GM18951 (cell line): ENCODE results near the gene OR2T1.
"Not testable (repeated sequence)": the region's sequence is repeated elsewhere in the genome, so short reads cannot be mapped to it uniquely, and the experiment has no call there.

Source experiments
- POLR2A ChIP-seq: IDR thresholded peaks from 4 replicates; pipeline ENCODE4 v1.6.1; 2011; ENCODE audit warnings: mild to moderate bottlenecking; ENCODE audit not compliant: insufficient read length, insufficient read depth; ENCODE audit errors: extremely low read depth
- in situ Hi-C: fragments of 300-500 bp; cut with MboI; formaldehyde crosslinking; loops from one replicate; pipeline ENCODE4 v1.12.0; 2022; ENCODE audit warnings: low sequenced_read_pairs, mixed read lengths, inconsistent platforms; ENCODE audit not compliant: unreplicated experiment

OR2T1 gene

DNA sequence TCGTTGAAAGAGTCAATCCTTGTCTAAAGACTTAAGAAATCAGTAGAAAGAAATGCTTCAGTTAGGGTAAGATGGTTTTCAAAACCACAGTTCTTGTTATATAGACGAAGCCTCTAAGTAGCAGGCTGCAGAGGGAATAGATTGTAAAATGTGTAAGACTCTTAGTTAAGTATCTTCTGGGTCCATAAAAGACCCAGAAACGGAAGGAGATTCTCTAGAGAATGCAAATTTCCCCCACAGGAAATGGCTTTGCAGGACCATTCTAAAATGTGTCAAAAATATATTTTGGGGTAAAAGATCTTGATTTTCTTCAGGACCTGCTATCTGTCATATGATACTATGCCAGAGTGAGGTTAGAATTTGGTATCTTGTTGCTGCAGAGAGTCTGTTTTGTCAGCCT lies 13.4 kb downstream of the OR2T1 start:
- no peak for TF ChIP-seq POLR2A
- in situ Hi-C loops = no loop called here

DNA sequence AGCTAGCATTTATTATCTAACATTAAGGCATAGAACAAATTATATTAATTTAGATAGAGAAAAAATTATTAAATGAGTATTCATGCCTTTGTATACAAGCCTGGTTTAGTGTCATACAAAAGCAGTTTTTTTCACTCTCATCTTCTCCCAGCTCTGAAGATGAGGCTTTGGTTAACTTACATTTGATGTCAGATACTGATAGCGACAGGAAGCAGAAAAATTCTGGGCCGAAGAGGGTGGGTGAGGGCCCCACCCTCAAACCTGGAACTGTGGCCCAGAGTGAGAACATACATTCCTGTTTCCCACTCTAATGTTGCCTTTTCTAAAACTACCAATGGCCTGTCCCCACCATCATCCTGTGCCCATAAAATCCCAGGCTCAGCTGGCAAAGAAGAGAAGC lies 15.0 kb downstream of the OR2T1 start:
- TF ChIP-seq POLR2A = no peak

DNA sequence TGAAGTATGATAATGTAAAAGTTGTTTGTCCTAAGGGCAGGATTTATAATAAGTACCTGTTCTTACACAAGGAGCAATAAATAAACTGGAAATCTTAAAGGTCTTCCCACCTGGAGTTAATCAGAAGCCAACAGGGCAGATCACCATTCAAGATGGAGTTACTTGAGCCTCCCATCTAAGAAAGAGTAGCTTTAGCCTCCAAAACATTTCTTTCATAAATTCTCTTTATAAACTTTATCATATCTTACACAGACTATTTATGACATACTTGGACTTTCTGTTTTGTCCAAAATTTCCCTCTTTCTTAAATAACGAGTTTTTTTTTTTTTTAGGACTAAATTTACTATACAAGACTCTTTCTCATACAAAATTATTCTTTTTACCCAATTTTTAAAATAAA lies 18.5 kb downstream of the OR2T1 start:
- TF ChIP-seq POLR2A = no peak
- in situ Hi-C loops = no loop called here

More for the DNA sequence above, 15.0 kb downstream of the OR2T1 start:
- in situ Hi-C loops = no loop called here

DNA sequence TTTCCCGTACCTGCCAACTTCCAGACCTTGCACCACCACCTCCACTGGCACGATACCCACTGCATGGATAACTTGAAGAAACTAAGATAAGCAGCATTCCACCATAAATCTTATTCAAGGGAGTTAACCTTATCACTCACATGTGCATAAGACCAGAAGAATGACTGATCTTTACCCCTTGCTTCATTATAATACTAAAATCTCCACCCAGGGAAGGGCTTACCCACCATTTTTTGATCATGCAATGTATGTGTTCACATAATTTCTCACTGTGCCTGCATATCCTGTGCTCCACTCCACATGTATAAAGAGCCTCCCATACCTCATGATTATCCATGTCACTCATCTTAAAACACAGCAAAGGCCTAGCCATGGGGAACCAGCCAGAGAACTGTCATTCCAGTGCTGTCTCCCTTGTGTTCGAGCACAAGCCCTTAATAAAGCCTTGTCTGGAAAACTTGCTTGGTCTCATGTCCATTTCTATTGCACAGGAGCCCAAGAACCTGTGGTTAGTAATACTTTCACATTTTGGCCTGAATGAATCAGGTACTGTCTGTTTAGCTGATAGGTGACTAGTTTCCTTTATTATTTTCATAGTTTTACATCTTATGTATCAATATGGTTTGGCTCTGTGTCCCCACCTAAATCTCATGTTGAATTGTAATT lies 24.8 kb downstream of the OR2T1 start:
- in situ Hi-C loops = not testable (repeated sequence)

DNA sequence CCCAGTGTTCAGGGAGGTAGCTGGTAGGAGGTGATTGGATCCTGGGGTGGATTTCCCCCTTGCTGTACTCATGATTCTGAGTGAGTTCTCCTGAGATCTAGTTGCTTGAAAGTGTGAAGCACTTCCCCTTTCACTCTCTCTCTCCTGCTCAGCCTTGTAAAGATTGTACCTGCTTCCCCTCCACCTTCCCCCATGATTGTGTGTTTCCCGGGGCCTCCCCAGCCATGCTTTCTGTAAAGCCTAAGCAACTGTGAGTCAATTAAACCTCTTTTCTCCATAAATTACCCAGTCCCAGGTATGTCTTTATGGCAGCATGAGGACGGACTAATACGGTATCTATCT lies 25.3 kb downstream of the OR2T1 start:
- in situ Hi-C loops = not testable (repeated sequence)

DNA sequence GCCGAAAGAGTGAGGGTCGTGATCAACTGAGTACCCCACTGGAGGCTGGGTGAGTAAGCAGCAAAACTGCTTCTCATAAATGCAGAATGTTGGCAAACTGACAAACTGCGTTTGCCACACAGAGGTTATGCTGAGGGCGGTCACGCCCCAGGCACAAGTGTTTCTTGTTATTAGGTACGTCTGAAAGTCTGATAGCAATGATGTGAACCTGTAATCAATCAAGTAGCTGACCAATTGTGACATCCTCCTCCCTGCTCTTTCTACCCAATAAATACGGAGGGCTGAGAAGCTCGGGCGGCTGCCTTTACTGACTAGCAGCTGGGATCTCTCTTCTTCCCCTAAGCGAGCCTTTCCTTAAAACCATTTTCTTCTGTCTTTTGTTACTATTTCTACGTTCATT lies 28.8 kb downstream of the OR2T1 start:
- in situ Hi-C loops = not testable (repeated sequence)

DNA sequence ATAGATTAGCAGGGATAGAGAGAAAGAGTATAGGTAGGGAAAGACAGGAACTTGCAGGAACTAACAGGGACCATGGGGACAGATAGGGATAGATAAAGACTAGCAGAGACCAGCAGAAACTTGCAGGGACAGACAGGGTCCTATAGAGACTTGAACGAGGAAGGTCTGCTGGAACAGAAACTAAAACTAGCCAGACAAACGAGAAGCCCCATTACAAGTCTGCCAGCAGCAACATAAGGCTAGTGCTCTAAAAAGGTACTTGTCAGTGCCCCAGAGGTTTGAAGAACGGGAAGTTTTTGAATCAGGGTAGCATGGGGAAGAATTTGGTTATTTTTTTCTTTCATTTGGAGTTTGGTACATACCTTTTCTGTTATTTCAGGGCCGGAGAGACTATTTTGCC lies 29.4 kb downstream of the OR2T1 start:
- in situ Hi-C loops = not testable (repeated sequence)

DNA sequence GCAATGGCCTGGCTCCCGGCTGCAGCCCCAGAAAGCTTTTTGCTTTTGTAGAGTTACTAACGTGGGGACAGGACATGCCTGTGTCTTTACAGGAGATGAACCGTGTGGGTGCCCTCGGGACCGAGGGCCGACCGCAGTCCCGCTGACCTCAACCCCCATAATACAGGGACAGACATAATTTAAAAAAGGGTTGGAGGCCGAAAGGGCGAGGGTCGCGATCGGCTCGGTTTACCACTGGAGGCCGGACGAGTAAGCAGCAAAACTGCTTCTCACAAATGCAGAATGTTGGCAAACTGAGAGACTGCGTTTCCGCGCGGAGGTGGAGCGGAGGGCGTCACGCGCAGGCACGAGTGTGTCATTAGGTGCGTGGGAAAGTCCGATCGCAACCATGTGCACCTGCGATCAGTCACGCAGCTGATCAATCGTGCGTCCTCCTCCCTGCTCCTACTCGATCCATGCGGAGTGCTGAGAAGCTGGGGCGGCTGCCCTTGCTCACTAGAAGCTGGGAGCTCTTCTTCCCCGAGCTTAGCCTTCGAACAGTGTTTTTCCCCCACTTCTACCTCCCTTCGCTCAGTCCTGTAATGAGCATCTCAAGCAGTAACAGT lies 31.1 kb downstream of the OR2T1 start:
- in situ Hi-C loops = not testable (repeated sequence)

DNA sequence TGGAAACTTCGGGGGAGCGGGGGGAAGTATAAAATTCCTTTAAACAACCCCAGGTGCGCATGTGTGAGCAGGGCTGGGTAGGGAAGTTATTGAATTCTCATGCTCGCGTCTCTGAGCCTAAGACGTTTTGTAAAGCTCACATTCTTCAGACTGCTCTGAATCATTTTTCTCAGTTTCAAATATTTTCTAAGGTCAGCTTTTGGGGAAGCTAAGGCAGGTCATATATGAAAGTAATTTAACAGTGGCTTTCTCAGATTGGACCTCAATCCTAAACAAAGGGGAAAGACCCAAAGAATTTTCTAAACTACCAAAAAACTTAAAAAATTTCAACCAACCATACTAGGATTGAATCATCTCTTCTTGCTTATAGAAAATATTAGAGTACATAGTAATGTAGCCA lies 32.1 kb downstream of the OR2T1 start:
- in situ Hi-C loops = not testable (repeated sequence)

DNA sequence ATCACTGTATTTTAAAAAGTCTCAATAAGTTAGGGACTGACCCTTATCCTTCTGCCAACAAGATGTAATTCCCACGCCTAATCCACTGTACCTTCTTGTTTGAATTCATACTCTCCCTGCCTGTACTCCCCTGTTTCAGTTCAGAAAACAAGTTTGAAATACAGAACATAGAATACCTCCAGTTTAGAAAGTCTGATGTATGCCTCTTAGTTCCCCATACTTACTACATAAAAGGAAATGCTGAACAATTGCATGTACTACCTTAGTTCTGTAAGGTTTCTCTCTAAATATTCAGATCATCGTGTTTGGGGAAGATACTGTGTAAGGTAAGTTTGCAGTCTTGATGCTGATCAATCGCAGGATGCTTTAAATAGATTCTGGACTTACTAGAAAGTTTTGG lies 33.5 kb downstream of the OR2T1 start:
- in situ Hi-C loops = not testable (repeated sequence)

DNA sequence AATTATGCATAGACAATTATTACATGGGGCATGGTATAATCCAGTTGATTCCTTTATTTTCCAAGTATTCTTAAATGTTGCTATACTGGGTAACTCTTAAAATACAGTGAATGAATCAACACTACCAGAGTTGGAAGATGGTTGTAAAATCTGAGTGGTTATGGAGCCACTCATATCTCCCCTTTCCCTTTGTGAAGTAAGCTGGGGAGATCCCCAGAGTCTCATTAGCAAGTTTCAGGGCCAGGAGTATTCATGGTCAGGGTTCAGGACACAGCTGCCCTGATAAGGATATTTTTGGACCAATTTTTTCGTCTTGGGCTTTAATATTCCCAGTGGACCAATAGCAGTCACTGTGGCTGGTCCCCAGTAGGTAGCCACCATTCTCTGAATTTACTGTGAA lies 35.8 kb downstream of the OR2T1 start:
- in situ Hi-C loops = not testable (repeated sequence)

DNA sequence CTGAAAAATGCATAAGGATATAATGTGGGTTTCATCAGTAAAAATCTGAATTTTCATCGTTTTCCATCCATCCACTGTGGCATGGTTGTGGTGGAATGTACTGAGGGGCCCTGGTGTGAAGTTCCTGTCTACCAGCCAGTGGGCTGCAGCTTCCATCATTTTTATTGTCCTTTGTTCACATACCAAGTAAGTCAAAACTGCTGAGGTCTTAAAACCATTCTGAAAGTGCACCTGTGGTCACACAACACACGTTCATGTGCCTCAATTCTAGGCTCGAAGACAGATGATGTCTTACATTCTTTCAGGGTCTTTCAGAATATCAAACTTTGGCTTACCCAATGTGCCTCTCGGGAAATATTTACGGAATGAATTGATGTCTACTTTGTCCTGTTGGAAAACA lies 36.4 kb downstream of the OR2T1 start:
- in situ Hi-C loops = not testable (repeated sequence)

DNA sequence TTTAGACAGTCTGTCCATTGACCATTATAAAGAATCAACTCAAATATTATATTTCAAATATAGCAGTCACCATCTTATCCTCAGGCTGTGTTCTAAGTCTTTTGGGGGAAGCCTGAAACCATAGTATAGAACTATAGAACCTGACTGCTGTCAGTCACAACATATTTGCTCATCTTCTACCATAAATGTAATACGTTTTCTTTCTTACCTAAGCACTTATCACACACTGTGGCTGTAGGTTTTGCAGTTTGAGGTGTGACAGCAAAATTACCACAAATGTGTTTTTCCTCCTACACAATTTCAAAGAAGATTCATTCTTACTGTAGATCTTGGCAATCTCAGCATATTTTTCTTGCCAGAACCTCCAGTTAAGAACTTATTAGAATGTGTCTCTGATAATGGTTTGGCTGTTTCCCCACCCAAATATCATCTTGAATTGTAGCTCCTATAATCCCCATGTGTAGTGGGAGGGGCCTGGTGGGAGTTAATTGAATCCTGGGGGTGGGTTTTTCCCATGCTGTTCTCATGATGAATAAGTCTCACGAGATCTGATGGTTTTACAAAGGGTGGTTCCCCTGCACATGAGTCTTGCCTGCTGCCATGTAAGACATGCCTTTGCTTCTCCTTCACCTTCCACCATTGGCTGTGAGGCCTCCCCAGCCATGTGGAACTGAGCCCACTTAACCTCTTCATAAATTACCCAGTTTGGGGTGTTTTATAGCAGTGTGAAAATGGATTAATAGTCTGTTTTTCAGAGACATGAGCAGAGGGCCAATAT lies 39.8 kb downstream of the OR2T1 start:
- in situ Hi-C loops = loop anchor here (5.0 kb wide), 1 partner anchor 205 kb away; the partner anchor contains the start of gene OR2T35

DNA sequence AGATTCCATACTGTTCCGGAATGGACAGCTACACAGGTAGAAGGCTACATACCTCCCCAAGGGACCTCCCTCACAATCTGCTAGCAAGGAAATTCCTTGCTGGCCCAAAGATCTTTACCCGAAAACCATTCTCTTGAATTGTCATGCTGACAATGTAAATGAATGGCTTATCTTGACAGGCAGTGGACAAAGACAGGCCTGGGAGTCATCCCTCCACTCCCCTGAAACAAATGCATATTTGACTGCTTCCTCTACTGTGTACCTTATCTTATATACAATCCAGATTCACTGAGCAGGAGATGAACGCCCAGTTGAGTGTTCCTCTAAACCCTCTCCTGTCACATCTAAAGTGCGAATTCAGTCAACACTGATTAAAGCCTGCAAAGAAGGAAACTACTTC lies 41.8 kb downstream of the OR2T1 start:
- in situ Hi-C loops = loop anchor here (5.0 kb wide), 1 partner anchor 203 kb away; the partner anchor contains the start of gene OR2T35

DNA sequence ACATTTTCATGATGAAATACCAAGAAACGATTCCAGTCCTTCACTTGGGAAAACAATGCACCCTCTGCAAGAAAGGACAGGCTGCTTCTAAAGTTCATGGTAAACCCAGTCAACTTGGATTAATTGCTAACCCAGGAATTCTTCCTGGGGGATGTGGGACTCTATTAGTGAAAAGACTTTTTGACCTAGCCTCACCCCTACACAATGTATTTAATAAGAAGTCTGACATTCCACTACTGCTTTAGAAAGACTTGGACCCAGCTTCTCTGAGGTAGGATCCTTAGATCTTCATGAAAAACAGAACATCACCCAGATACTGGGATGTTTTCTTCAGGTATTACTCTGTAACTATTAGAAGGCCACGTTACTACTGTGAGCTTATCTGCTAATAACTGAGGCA lies 42.6 kb downstream of the OR2T1 start, which contains the start of gene OR2T2:
OR2T2 (plus strand) TSS at position 239 of the 400 bp plus-strand sequence. CDS start 7,161 bp downstream, outside the sequence.
- in situ Hi-C loops = not testable (repeated sequence)

DNA sequence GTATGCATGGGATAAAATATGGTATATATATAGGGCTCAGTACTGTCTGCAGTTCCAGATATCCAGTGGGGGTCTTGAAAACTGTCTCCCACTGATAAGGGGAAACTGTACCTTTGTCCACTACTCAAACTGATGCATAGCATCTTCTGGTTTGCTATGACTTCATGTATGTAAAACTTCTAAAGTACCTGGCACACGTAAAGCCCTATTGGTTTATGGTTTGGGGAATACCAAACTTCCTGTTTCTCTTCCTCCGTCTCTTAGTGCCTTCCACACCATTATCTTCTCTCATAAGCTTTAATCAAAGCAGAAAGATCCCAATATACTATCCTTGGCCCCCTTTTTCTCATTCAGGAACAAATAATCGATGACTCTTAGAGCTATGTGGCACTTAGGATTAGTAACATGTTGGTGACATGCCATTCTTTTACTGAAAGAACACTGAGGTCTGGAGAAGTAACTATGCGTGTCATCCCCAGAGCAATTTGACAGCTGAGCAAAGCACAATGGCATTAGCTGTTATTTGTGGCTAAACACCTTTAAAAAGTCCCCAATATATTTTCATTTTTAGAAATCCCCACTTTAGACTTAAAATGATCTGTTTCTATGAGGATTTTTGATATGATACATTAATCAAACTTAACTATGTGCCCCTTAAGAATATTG lies 45.7 kb downstream of the OR2T1 start:
- in situ Hi-C loops = not testable (repeated sequence)

DNA sequence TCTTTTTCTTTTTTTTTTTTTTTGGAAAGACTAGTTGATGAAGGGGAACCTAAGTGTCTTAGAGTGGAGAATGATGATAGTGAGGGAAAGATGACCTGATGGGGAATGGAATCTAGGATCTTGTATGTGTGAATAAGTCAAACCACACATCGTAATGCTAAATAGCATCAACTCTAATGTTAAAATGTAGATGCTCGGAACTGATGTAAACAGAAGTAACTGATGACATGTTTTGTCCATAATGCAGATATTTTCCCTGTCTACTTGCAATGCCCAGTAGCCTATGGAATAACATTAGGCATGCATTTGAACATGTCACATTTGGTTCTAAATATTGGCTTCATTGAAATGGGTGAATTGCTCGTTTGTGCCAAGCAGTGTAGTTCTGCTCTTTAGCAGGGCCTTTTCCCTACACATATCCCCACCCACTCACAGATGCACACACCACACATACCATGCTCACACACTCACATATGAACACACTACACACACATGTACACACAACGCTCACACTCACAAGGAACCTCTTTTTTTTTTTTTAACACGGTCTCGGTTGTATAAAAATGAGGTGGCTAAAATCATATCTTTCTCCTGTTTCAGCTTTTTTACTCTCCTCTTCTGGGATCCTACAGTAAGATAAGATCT lies 47.1 kb downstream of the OR2T1 start:
- in situ Hi-C loops = not testable (repeated sequence)

DNA sequence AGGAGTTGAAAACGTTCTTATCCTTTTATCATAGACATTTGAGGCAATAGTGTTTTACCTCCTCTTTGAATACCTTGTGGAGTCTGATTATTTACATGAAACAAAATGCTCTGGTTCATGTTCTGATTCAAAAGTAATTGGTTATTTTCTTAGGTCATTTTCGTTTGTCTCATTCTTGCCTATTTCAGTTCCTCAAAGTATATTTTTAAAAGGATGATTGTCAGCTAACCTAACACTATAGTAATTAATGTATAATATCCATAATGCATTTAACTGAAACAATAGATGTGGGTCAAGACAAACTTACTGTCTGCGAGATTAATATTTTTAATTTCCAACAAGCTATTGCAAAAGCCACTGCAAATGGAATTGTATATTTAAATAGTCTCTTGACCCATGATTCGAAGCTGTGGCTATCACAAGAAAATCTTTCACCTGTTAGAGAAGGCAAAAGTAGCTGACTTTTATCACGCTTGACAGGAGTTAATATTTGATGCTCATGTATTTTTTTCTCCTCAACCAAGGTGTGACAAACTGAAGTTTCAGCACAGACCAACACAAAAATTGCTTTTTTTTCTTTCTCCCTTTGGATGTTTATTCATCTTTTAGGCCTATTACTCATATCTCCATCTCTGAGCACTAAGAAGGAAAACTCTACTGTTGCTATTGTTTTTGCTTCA lies 47.8 kb downstream of the OR2T1 start:
- in situ Hi-C loops = not testable (repeated sequence)

DNA sequence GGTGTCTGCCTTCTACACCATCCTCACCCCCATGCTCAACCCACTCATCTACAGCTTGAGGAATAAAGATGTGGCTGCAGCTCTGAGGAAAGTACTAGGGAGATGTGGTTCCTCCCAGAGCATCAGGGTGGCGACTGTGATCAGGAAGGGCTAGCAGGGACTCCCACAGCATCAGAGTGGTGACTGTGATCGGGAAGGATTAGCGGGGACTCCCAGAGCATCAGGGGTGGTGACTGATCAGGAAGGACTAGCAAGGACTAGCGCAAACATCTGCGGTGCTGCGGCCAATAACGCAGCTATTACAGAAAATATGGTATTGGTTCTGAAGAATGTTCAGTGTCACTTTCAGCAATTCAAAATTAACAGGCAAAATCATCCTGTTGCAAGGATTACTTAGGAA lies 50.8 kb downstream of the OR2T1 start:
- in situ Hi-C loops = not testable (repeated sequence)
